GM21825 (cell line): ENCODE data around the gene EPB41L3.
"Not testable (repeated sequence)": the region's sequence is repeated elsewhere in the genome, so short reads cannot be mapped to it uniquely, and the experiment has no call there.

Source experiments
- ATAC-seq: cut with Tn5 transposase; IDR thresholded peaks from one replicate; pipeline ENCODE4 v1.9.1; 2021; ENCODE audit warnings: mild to moderate bottlenecking, moderate library complexity; ENCODE audit not compliant: unreplicated experiment

The EPB41L3 gene

GRCh38 chr18:5543773-5544389 lies at the start of gene EPB41L3:
EPB41L3 (minus strand) TSS chr18:5543997; CDS start chr18:5489183, 54,814 bp downstream.
- no peak for ATAC-seq

GRCh38 chr18:5588529-5588928 lies 44.7 kb upstream of the EPB41L3 start:
- no peak for ATAC-seq

- no peak for ATAC-seq
Observed at GRCh38 chr18:5585653-5586052, 41.9 kb upstream of the EPB41L3 start.

- no peak for ATAC-seq
Observed at GRCh38 chr18:5584746-5585417, 41.1 kb upstream of the EPB41L3 start.

GRCh38 chr18:5582849-5583681 lies 39.3 kb upstream of the EPB41L3 start:
- ATAC-seq = no peak

GRCh38 chr18:5582076-5582475 lies 38.3 kb upstream of the EPB41L3 start:
- ATAC-seq = no peak

GRCh38 chr18:5574843-5575242 lies 31.0 kb upstream of the EPB41L3 start:
- ATAC-seq = no peak

GRCh38 chr18:5571666-5572065 lies 27.9 kb upstream of the EPB41L3 start:
- no peak for ATAC-seq

GRCh38 chr18:5570613-5571012 lies 26.8 kb upstream of the EPB41L3 start:
- not testable (repeated sequence) for ATAC-seq

GRCh38 chr18:5568416-5568815 lies 24.6 kb upstream of the EPB41L3 start:
- no peak for ATAC-seq

GRCh38 chr18:5558851-5559250 lies 15.1 kb upstream of the EPB41L3 start:
- ATAC-seq = no peak

GRCh38 chr18:5556310-5556974 lies 12.6 kb upstream of the EPB41L3 start:
- ATAC-seq = no peak

- ATAC-seq = no peak
Observed at GRCh38 chr18:5554629-5555028, 10.8 kb upstream of the EPB41L3 start.

- ATAC-seq = no peak
Observed at GRCh38 chr18:5546660-5547059, 2.9 kb upstream of the EPB41L3 start.

GRCh38 chr18:5543036-5543680 lies 639 bp downstream of the EPB41L3 start:
- no peak for ATAC-seq

- no peak for ATAC-seq
Observed at GRCh38 chr18:5542515-5543035, 1.2 kb downstream of the EPB41L3 start.

- no peak for ATAC-seq
Observed at GRCh38 chr18:5541644-5542043, 2.2 kb downstream of the EPB41L3 start.

- ATAC-seq = no peak
Observed at GRCh38 chr18:5539391-5539790, 4.4 kb downstream of the EPB41L3 start.

GRCh38 chr18:5538544-5538943 lies 5.3 kb downstream of the EPB41L3 start:
- no peak for ATAC-seq

- ATAC-seq = no peak
Observed at GRCh38 chr18:5537860-5538259, 5.9 kb downstream of the EPB41L3 start.

GRCh38 chr18:5534845-5535244 lies 9.0 kb downstream of the EPB41L3 start:
- no peak for ATAC-seq
